GM18873 (cell line): Measurements from ENCODE around the gene SERGEF.
"Not testable (repeated sequence)": the region's sequence is repeated elsewhere in the genome, so short reads cannot be mapped to it uniquely, and the experiment has no call there.

ENCODE experiments used
- ATAC-seq: cut with Tn5 transposase; IDR thresholded peaks from one replicate; pipeline ENCODE4 v1.9.1; 2021; ENCODE audit warnings: mild to moderate bottlenecking, moderate library complexity, moderate number of reproducible peaks; ENCODE audit not compliant: unreplicated experiment, low FRiP score

The SERGEF gene

DNA sequence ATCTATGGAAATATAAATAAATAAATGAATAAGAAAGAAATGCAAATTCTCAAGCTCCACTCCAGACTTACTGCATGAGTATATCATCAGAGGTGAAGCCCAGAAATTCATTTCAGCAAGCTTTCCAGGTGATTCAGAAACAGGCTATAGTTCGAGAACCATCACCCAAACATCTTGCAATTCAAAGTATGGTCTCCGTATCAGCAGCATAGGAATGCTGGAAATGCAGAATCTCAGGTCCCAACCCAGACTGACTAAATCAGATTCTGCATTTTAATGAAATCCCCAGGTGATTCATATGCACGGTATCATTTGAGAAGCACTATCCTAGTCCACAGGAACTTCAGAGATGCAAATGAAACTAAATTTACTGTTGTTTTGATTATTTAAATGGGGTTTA lies 95.3 kb downstream of the SERGEF start:
- no peak for ATAC-seq

DNA sequence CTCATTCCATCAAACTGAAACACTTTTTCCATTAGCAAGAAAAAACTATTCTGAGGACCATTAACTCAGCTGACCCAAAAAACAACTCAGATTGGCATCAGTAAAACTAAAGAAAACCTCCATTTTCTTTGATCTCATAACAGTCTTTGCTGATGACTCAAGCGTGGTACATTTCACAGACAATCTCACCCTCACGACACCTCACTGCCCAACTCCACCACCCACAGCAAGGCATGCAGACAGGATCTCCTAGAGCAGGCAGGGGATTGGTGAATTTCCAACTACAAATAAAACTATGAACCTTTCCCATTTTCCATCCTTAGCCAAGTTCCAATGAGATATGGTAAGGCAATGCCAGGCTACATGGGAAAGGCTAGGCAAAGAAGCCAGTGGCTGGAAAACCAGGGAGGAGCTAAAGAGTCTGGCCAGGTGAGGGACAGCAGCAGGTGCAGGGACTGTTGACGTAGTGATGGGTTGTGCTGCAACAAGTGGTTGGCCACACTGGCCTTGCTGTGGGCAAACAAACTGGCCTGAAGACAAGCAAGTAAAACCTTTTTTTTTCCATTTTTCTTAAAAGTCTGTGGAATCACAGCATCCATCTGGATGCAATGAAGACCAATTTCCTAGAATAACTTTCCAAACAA lies 97.2 kb downstream of the SERGEF start:
- no peak for ATAC-seq

DNA sequence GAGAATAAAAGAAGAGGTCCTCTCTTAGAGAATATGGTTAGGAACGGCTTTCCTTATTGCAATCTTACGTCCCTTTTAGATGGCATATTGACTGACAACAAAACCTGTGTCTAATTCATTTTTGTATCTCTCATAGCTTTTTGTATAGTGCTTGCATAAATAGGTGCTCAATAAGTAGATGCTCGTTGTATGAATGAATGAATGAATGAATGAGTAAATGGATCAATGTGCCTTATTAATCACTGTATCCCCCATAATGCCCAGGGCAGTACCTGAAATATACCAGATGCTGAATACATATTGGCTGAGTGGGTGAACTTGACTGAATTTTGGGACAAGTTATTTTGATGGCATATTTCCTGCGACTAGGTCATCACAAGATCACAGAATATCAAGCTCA lies 97.9 kb downstream of the SERGEF start:
- no peak for ATAC-seq

DNA sequence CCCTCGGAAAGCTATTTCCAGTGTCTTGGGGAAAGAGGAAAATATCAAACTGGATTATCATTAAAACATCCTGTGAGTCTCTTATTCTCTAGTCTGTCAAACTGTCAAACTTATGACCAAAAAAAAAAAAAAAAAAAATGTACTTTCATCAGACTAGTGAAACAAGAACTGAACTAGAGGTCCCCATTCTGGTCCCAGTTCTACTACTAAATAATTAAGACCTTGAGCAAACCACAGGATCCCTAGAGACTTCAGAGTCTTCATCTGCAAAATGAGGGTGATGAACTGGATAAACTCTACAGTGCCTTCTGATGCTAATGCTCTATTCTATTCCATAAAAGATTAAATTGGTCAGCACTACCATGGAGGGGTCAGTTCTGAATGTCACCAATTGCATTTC lies 105.8 kb downstream of the SERGEF start:
- ATAC-seq: no peak

DNA sequence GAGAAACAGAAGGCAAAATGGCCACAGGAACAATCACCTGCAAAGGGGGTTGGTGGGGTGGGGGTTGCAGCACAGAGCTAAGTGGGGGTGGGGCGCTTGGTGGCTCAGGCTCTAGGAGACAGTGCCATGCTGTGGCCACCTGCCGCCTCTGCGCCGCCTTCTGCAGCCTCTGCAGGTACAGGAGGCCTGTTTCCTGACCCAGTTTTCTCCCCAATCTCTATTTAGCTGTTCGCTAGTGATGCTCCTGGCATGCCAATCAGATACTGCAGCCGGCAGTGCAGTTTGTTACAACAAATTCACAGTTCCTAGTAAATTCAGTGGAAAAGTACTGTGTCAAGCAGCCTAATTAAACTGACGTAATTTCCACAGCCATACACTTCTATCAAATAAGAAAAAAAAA lies 106.4 kb downstream of the SERGEF start:
- ATAC-seq: no peak

DNA sequence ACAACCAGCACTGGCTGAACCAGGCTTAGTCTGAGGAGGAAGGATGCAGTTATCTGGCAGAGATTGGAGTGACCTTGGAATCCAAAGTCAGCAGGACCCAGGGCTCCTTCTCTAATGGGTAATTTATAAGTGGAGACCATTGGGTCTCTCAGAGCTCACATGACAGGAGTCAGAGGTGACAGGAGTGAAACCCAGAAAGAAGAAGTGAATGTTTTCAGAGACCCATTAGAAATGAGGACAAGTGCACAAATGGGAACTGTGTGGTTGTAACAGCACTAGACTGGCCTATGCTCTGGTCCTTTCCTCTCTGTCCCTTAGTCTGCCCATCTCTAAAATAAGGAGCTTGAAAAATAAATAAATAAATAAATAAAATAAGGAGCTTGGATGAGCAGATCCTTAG lies 107.4 kb downstream of the SERGEF start:
- ATAC-seq: peak; percentile 69

DNA sequence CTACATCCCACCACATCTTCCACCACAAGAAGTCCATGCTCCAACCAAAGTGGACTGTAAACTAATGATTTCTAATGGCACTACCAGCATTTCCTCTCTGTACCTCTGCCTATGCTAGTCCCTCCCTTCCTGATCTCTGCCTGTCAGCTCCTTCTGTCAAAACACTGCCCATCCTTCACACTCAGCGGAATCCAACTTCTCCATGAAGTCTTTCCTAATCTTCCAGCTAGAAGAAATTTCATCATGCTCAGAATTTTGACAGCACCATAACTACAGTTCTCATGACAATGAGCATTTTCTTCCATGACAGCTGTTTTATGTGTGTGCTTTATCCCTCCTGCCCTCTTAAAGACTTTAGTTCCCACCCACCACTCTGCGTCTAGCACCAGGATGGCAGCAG lies 111.4 kb downstream of the SERGEF start:
- ATAC-seq: no peak

DNA sequence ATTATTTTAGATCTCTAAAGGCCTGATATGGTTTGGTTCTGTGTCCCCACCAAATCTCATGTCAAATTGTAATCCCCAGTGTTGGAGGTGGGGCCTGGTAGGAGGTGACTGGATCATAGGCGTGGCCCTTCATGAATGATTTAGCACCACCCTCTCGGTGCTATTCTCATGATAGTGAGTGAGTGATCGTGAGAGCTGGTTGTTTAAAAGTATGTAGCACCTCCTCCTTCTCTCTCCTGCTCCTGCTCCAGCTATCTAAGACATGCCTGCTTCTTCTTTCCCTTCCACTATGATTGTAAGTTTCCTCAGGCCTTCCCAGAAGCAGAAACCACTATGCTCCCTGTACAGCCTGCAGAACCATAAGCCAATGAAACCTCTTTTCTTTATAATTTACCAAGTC lies 114.1 kb downstream of the SERGEF start:
- no peak for ATAC-seq

DNA sequence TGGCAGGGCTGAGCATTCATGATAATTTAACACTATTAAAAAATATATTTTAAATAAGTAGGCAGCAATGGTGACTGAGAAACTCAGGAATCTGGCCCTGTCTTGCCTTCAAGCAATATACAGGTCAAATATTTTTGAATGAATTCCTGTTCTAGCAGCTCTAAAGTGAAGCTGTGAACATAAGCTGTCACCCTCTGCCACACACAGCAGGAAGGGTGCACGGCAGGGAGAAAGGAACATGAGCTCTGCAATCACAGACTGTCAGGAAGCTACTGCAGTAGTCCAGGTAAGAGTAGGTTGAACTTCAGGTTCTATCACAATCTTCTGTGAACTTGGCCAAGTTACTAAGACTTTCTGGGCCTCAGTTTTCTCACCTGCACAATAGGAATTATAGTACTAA lies 114.8 kb downstream of the SERGEF start:
- no peak for ATAC-seq

DNA sequence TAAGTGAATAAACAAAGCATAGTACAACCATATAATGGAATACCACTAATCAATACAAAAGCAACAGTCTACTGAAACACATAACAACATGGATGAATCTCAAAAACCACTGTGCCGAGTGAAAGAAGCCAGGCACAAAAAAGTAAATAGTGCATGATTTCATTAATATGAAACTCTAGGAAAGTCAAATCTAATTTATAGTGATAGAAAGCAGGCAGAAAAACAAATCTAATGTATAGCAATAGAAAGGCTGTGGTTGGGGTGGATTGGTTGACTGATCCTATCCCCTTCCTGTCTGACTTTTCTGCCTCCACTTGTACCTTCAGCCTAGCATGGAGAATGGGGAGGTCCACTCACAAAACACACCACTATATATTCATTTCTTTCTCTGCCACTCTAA lies 115.4 kb downstream of the SERGEF start:
- ATAC-seq: no peak

DNA sequence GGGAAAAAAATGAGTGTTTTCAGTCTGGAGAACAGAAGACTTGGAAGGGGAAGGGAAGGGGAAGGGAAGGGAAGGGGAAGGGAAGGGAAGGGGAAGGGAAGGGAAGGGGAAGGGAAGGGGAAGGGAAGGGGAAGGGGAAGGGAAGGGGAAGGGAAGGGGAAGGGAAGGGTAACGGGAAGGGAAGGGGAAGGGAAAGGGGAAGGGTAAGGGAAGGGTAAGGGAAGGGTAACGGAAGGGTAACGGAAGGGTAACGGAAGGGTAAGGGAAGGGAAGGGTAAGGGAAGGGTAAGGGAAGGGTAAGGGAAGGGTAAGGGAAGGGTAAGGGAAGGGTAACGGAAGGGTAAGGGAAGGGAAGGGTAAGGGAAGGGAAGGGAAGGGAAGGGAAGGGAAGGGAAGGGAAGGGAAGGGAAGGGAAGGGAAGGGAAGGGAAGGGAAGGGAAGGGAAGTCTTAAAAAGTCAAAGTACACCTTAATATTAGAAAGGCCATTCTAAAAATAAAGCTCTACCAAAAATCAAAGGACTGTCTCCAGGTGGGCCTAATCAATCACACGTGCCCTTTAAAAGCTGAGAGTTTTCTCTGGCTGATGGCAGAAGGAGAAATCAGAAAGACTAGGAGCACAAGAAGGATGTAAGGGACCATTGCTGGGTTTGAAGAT lies 116.2 kb downstream of the SERGEF start:
- not testable (repeated sequence) for ATAC-seq

DNA sequence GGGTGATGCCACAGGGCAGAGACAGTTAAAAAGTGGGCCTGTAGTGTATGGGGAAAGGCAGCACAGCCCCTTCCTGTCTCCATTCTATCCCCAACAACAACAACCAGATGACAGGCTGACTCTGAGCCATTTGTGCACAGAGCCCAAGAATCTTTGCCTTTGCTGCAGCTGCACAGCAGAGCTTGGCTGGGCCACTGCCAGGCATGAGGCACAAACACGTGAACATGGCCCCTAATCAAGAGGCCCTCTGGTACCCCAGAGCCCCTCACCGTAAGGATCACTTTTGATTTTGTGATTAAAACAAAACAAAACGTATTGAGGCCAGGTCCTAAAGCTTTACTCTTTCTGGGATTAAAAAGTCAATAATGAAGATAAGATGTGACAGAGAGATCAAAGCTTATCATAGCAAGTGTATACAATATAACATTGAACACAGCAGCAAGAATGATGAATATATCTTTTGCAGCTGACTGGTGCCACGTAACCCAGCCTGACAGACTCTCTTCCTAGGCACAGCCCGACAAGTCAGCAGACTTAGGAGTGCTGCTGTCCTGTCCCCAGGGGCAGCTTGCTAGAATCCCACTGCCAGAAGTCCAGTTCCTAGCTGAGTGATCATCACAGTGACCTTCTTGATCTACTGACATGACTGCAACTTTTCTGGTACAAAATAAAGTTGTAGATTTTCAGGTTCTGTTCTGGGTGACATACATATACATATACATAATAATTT lies 117.8 kb downstream of the SERGEF start:
- ATAC-seq: no peak

DNA sequence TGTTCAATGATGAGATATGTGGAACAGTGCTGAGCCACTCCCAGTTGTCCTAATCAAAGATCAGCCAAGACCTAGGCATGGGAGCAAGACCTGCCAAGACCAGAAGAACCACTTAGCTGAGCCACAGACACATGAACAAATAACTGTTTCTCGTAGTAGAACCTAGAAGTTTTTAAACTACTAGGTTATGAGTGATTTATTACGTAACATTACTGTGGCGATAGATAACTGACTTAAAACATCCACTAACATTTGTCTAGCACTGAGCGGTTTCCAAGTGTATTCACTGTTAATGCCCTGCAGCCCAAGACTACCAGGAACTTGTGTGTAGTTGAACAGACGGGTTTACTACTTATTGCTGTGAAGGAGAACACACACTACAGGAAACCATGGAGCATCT lies 120.4 kb downstream of the SERGEF start:
- ATAC-seq: no peak

DNA sequence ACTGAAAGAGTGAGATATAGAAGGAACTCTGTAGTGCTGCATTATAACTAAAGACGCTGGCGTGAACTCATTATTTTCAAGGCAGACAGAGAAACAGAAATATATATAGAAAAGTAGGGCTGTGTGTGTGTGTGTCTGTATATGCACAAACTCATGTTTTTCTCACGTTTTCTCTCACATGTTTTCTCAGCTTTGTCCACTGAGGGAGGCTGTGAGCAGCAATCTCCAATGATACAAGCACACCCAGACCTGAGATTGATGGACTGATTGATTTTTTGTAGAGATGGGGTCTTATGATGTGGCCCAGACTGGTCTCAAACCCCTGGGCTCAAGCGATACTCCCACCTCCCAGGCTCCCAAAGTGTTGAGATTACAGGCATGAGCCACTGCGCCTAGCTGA lies 122.5 kb downstream of the SERGEF start:
- no peak for ATAC-seq

DNA sequence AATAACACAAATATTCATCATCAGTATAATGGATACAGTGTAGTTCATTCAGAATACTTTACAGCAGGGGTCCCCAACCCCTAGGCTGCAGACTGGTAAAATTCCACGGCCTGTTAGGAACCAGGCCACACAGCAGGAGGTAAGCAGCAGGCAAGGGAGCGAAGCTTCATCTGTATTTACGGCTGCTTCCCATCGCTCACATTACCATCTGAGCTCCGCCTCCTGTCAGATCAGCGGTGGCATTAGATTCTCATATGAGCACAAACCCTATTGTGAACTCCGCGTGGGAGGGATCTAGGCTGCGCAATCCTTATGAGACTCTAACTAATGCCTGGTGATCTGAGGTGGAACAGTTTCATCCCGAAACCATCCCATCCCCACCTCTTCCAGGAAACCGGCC lies 125.1 kb downstream of the SERGEF start:
- no peak for ATAC-seq

DNA sequence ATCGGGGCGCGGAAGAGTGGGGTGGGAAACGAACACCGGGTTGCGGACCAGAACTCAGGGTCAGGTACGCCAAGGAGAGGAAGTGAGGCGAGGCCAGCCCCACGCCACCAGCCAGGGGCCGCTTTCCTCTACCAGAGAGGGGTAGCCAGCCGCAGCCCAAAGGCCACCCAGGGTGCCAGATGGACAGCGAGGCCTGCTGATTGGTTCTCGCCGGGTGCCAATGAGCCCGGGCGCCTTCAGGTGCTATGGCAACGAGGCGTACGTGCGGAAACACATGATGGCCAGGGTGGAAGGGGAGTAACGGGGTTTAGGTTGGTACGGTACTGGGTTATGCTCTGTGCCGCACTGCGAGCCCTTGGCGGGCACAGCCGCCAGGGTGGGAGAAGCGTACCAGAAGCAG lies 128.9 kb downstream of the SERGEF start:
- no peak for ATAC-seq

DNA sequence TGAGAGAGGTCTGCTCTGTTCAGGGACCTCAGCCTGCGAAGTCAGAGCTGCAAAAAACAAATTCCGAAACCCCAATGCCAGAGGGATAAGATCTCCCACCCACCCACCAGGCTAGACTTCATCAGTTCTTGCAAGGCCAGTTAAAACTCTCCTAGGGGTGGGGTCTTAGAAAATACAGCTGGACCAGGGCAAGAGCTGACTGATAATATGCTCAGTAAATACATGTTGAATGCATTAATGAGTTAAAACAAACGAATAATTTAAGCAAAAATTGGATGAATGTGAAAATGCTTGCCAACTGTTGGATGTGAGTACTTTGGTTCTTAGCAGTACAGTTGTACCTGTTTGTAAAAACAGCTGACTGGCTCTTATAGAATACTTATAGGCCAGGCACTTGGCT lies 129.8 kb downstream of the SERGEF start:
- no peak for ATAC-seq

DNA sequence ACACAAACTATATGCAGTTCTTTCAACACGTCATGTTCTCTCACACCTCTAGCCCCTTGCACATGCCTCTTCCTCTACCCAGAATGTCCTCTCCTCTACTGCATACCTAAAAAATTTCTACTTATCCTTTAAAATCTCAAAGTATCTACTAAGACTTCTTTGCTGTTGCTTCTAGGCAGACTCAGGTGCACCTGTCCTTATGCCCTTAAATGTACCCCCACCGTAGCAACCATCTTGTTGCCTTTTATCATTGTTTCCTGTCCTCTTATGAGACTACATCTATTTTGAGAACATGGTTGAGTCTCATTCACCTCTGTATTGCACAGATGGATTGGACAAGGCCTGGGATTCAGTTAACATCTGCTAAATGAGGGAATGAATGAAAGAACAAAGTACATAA lies 134.1 kb downstream of the SERGEF start:
- ATAC-seq: no peak

DNA sequence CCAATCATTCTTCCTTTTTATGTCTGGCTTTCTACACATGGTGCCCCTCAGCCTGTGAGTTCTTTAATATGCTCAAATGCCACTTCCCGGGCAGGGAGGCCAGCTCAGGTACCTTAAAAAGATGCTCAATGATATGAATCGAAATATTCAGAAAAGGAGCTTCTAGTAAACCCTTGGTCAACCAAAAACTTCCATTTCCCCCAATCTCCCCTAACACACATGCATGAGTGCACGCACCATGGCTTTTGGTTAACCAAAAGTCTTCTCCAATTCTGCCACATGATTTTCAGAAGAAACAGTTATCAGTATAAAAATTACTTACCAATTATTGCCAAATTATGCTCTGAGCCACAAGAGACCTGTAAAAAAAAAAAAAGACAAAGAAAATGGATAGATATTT lies 135.0 kb downstream of the SERGEF start:
- ATAC-seq: no peak

DNA sequence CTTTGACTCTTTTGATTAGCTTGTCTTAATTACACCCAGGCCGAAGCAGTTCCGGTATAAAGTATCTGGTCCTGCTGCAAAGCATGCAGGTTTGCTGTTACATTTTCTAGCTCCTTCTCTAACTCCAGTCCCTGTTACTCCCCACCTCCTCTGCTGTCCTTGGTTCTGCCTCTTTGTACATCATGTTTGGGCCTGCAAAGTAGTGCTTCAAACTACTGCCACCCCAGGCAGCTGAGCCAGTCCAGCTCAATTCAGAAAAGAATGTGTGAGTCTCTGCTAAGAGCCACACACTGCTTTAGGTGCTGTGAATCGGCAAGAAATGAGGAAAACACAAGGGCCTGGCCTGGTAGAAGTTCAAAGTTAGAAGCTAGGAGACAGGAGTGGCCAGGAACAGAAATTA lies 136.0 kb downstream of the SERGEF start:
- no peak for ATAC-seq

DNA sequence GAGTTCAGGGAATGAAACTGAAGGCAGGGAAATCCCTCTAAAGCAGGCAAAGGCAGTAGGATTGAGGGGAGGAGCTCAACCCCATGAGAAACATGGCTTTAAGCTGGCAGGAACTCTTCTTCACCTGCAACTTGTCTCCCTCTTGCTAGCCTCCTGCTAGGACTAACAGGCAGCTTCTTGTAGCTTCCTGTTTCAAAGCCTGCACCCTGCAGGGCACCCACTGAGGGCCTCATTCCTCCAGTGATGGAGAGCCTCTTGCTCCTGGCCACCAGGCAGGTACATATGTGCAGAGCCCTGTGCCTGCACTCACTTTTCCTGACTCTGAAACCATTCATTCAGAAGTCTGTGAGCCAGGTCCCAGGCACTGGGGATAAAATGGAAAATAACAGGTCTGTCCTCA lies 137.0 kb downstream of the SERGEF start:
- no peak for ATAC-seq

DNA sequence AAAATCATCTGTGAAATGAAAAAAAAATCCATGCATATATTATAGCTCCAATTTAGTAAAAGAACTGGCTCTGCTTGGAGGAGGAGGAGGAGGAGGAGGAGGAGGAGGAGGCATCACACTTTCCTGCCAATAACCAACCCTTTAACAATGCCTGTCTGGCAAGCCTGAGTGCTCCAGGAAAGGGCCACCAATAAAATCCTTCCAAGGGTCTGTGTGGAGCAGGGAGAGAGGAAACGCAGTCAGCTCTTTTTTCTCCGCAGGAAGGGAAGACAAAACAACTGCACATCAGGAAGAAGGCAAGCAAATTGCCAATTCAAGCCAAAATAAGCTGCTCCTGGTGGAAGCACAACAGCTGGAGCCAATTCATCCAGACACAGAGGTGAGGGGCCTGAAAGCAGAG lies 139.3 kb downstream of the SERGEF start:
- ATAC-seq: no peak
